Measurements from ENCODE around the gene PROZ. TPM values are rescaled to one million over a fixed set of nuclear protein-coding genes. Genes with fewer than 3 reads are reported as not detected.

PROZ gene
- total and polyA plus RNA-seq, 12 donors = 0.17 TPM; not detected in 11

GRCh38 chr13:113129921-113130750, 28.3 kb upstream of the PROZ start:
- H3K4me3 ChIP-seq = peak overlapping the region in 1 of 4 donors; percentile 46
- H3K9me3 ChIP-seq (replicated peaks in 1 of 3) = no peaks in the 10 kb centered on the region
- intact Hi-C loops (cut with DNase I) = no loop called here
- DNase-seq = peak in 3 of 7 donors; percentile 32 to 58 (median 33)
- H3K36me3 ChIP-seq (replicated peaks in 1 of 2) = no peaks in the 10 kb centered on the region
- H3K27ac ChIP-seq = no peak overlapping the region
- H3K27me3 ChIP-seq = no peaks in the 10 kb centered on the region
- TF ChIP-seq, protein P1, sequence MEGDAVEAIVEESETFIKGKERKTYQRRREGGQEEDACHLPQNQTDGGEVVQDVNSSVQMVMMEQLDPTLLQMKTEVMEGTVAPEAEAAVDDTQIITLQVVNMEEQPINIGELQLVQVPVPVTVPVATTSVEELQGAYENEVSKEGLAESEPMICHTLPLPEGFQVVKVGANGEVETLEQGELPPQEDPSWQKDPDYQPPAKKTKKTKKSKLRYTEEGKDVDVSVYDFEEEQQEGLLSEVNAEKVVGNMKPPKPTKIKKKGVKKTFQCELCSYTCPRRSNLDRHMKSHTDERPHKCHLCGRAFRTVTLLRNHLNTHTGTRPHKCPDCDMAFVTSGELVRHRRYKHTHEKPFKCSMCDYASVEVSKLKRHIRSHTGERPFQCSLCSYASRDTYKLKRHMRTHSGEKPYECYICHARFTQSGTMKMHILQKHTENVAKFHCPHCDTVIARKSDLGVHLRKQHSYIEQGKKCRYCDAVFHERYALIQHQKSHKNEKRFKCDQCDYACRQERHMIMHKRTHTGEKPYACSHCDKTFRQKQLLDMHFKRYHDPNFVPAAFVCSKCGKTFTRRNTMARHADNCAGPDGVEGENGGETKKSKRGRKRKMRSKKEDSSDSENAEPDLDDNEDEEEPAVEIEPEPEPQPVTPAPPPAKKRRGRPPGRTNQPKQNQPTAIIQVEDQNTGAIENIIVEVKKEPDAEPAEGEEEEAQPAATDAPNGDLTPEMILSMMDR (IDR thresholded peaks at IDR 0.05) = no peak
- TF ChIP-seq POLR2A (IDR thresholded peaks at IDR 0.05) = no peak
- 46 to 56% (median 52%) methylated on average over 33 to 60 of the region's 60 CpGs for WGBS, 4 donors
- H3K4me1 ChIP-seq (replicated peaks in 1 of 2) = no peaks in the 10 kb centered on the region

DNA sequence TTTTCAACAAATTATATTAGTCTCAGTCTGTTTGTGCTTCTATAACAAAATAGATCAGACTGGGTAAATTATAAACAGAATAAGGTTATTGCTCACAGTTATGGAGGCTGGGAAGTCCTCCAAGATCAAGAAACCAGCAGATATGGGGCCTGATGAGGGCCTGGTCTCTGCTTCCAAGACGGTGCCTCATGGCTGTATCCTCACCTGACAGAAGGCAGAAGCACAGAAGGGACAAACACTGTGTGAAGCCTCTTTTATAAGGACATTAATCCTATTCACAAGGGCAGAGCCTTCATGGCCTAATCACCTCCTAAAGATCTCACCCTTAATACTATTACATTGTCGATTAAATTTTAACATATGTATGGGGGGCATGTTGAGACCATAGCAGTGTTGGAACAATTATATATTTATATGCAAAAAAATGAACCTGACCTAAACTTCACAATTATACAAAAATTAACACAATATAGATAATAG, 23.1 kb upstream of the PROZ start:
- no peak for DNase-seq
- Histone ChIP-seq H3K4me1 (replicated peaks in 1 of 2) (no peaks in the 10 kb centered on the region), H3K36me3 (replicated peaks in 1 of 2) (no peaks in the 10 kb centered on the region), H3K27ac (no peak overlapping the region), H3K9me3 (replicated peaks in 1 of 3) (no peaks in the 10 kb centered on the region), H3K27me3 (no peaks in the 10 kb centered on the region), H3K4me3 (no peak overlapping the region)
- intact Hi-C loops (cut with DNase I) = no loop called here
- no peak for TF ChIP-seq POLR2A (IDR thresholded peaks at IDR 0.05)
- TF ChIP-seq, protein P1 (IDR thresholded peaks at IDR 0.05) = no peak
- WGBS, 4 donors = 88 to 90% (median 90%) methylated on average over 2 of the region's 2 CpGs

DNA sequence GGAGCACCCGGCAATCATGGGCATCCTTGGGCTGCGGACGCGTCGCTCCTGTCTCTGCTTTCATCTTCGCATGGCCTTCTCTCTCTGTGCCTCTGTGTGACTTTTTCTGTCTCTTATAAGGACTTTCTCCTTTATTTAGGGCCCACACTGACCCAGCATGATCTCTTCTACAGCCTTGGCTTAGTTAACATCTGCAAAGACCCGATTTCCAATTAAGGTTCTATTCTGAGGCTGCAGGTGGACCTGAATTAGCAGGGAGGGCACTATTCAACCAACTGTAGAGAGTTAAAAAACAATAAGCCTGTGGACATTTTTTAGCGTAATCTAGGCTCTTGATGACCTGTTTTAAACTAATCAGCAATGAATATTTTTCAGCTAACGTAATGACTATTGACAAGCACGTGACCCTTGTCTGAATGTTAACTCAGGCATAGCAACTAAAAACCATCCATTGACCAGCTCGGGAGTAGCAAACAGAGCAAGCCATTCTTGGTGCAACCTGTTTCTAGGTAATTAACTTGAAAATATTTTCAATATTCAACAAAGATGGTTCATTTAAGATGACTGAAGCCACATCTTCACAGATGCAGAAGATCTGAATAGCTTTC, 20.7 kb upstream of the PROZ start:
- H3K27ac ChIP-seq = no peak overlapping the region
- no peaks in the 10 kb centered on the region for H3K4me1 ChIP-seq (replicated peaks in 1 of 2)
- H3K9me3 ChIP-seq (replicated peaks in 1 of 3) = no peaks in the 10 kb centered on the region
- no peak for TF ChIP-seq POLR2A (IDR thresholded peaks at IDR 0.05)
- TF ChIP-seq, protein P1 (IDR thresholded peaks at IDR 0.05) = no peak
- DNase-seq = peak in 1 of 7 donors; percentile 21
- H3K4me3 ChIP-seq = no peak overlapping the region
- no peaks in the 10 kb centered on the region for H3K27me3 ChIP-seq
- 83 to 92% (median 85%) methylated on average over 11 of the region's 11 CpGs for whole genome bisulfite sequencing, 4 donors
- intact Hi-C loops (cut with DNase I) = no loop called here
- H3K36me3 ChIP-seq (replicated peaks in 1 of 2) = no peaks in the 10 kb centered on the region

- Histone ChIP-seq H3K36me3 (replicated peaks in 1 of 2) (no peaks in the 10 kb centered on the region), H3K27me3 (no peaks in the 10 kb centered on the region), H3K9me3 (replicated peaks in 1 of 3) (no peaks in the 10 kb centered on the region), H3K4me3 (no peak overlapping the region), H3K4me1 (replicated peaks in 1 of 2) (no peaks in the 10 kb centered on the region), H3K27ac (no peak overlapping the region)
- 66 to 81% (median 75%) methylated on average over 16 of the region's 16 CpGs for WGBS, 4 donors
- intact Hi-C loops (cut with DNase I) = no loop called here
- peak in 2 of 7 donors; percentile 41 to 50 for DNase-seq
- no peak for TF ChIP-seq POLR2A (IDR thresholded peaks at IDR 0.05)
- TF ChIP-seq, protein P1 (IDR thresholded peaks at IDR 0.05) = no peak
These were observed 19.5 kb upstream of the PROZ start for GRCh38 chr13:113138792-113139551.
